Liver (tissue), 3 donors: ENCODE measurements around the gene STAB1.

Source experiments
- EGR1 ChIP-seq, 2 donors: IDR thresholded peaks; 2 replicates each; pipeline ENCODE4 v1.6.1; 2016 to 2018; ENCODE audit warnings: antibody characterized with exemption in 2 of 2, low read depth in 2 of 2
- GABPA ChIP-seq, 2 donors: IDR thresholded peaks in 1 of 2; conservative IDR thresholded peaks in 1 of 2; 2 replicates each; pipeline ENCODE4 v1.6.1; 2016; ENCODE audit warnings: antibody characterized with exemption in 2 of 2, mild to moderate bottlenecking in 1 of 2, moderate library complexity in 1 of 2
- JUND ChIP-seq, 2 donors: IDR thresholded peaks; 2 replicates each; pipeline ENCODE4 v1.6.1; 2016; ENCODE audit warnings: antibody characterized with exemption in 2 of 2
- NR2F2 ChIP-seq: IDR thresholded peaks from 2 replicates; pipeline ENCODE4 v1.6.1; 2016; ENCODE audit warnings: antibody characterized with exemption
- RAD21 ChIP-seq, 2 donors: IDR thresholded peaks; 2 replicates each; pipeline ENCODE4 v1.6.1; 2016; ENCODE audit warnings: antibody characterized with exemption in 2 of 2, mild to moderate bottlenecking in 2 of 2
- RXRA ChIP-seq, 2 donors: IDR thresholded peaks; 2 replicates each; pipeline ENCODE4 v1.6.1; 2017 to 2018; ENCODE audit warnings: antibody characterized with exemption in 2 of 2, mild to moderate bottlenecking in 1 of 2
- SP1 ChIP-seq: IDR thresholded peaks from 2 replicates; pipeline ENCODE4 v1.6.1; 2018; ENCODE audit warnings: antibody characterized with exemption, mild to moderate bottlenecking
- TAF1 ChIP-seq: conservative IDR thresholded peaks from 2 replicates; pipeline ENCODE4 v1.6.1; 2016; ENCODE audit warnings: antibody characterized with exemption, mild to moderate bottlenecking
- YY1 ChIP-seq: IDR thresholded peaks from 2 replicates; pipeline ENCODE4 v1.6.1; 2016; ENCODE audit warnings: antibody characterized with exemption, mild to moderate bottlenecking
- TF ChIP-seq, protein P1 (sequence below): fragments of 150-350 bp; IDR thresholded peaks from 2 replicates; pipeline ENCODE4 v1.5.1; 2017; ENCODE audit warnings: improper control_type of control experiment, low read depth, low read length; ENCODE audit not compliant: missing input control
- TF ChIP-seq, protein P2 (sequence below): IDR thresholded peaks from 2 replicates; pipeline ENCODE4 v1.6.1; 2016; ENCODE audit warnings: antibody characterized with exemption
- TF ChIP-seq, protein P3 (sequence below): IDR thresholded peaks from 2 replicates; pipeline ENCODE4 v1.6.1; 2016; ENCODE audit warnings: antibody characterized with exemption, mild to moderate bottlenecking
- TF ChIP-seq, protein P4 (sequence below): IDR thresholded peaks from 2 replicates; pipeline ENCODE4 v1.6.1; 2016; ENCODE audit warnings: antibody characterized with exemption
- TF ChIP-seq, protein P5 (sequence below): IDR thresholded peaks from 2 replicates; pipeline ENCODE4 v1.6.1; 2016; ENCODE audit warnings: antibody characterized with exemption
- donor health status: healthy.
- donor health status: healthy.

DNA sequence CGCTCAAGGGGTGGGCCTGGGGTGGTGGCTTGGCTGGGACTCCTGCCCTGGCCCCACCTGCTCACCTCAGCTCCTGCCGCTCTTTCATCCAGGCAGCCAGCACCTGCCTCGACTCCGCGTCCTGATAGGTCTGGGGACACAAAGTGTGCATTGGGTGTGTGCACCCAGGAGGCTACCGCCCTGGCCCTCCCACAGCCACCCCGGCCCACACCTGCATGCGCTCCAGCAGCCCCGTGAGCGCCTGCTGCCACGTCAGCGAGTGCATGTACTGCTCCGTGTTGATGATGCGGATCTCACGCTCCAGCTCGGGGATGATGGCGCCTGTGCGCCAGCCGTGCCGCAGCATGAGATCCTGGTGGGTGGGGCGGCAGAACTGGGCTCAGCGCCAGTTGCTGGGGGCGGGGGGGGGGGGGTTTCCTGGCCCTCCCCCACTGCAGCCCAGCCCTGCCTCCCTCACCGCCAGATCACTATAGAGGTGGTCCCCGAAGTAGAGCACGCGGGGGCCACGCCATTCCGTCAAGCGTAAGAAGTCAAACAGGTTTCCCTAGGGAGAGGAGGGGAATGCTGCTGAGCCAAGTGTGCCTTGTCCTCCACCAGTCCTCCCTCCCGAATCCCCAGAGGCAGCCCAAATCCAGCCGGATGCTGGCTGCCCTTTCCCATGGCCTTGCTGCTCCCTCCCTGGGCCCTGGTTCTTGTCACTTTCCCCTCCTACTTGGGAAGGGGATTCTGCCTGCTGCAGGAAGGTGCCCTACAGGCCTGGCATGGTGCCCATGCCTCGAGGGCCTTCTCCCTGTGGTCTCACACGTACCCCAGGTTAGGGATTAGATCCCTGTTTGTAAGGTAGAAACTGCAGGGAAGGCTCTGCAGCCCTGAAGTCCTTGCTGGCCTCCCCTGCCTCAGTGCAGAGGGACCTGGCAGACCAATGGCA, 29.9 kb downstream of the STAB1 start:
- TF ChIP-seq, protein P1, sequence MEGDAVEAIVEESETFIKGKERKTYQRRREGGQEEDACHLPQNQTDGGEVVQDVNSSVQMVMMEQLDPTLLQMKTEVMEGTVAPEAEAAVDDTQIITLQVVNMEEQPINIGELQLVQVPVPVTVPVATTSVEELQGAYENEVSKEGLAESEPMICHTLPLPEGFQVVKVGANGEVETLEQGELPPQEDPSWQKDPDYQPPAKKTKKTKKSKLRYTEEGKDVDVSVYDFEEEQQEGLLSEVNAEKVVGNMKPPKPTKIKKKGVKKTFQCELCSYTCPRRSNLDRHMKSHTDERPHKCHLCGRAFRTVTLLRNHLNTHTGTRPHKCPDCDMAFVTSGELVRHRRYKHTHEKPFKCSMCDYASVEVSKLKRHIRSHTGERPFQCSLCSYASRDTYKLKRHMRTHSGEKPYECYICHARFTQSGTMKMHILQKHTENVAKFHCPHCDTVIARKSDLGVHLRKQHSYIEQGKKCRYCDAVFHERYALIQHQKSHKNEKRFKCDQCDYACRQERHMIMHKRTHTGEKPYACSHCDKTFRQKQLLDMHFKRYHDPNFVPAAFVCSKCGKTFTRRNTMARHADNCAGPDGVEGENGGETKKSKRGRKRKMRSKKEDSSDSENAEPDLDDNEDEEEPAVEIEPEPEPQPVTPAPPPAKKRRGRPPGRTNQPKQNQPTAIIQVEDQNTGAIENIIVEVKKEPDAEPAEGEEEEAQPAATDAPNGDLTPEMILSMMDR: no peak
- TF ChIP-seq YY1 (no peak), TAF1 (no peak), RXRA (IDR thresholded peaks at IDR 0.05) (no peak), SP1 (no peak), NR2F2 (peak; percentile 89), RAD21 (IDR thresholded peaks at IDR 0.05) (no peak), JUND (IDR thresholded peaks at IDR 0.05) (no peak), EGR1 (IDR thresholded peaks at IDR 0.05; ENCODE audit: low read depth in 2 of 2) (no peak), GABPA (IDR thresholded peaks at IDR 0.05 in 1 of 2, conservative IDR thresholded peaks at IDR 0.05 in 1 of 2) (no peak)
- TF ChIP-seq, protein P2, sequence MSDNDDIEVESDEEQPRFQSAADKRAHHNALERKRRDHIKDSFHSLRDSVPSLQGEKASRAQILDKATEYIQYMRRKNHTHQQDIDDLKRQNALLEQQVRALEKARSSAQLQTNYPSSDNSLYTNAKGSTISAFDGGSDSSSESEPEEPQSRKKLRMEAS: no peak
- TF ChIP-seq, protein P3, sequence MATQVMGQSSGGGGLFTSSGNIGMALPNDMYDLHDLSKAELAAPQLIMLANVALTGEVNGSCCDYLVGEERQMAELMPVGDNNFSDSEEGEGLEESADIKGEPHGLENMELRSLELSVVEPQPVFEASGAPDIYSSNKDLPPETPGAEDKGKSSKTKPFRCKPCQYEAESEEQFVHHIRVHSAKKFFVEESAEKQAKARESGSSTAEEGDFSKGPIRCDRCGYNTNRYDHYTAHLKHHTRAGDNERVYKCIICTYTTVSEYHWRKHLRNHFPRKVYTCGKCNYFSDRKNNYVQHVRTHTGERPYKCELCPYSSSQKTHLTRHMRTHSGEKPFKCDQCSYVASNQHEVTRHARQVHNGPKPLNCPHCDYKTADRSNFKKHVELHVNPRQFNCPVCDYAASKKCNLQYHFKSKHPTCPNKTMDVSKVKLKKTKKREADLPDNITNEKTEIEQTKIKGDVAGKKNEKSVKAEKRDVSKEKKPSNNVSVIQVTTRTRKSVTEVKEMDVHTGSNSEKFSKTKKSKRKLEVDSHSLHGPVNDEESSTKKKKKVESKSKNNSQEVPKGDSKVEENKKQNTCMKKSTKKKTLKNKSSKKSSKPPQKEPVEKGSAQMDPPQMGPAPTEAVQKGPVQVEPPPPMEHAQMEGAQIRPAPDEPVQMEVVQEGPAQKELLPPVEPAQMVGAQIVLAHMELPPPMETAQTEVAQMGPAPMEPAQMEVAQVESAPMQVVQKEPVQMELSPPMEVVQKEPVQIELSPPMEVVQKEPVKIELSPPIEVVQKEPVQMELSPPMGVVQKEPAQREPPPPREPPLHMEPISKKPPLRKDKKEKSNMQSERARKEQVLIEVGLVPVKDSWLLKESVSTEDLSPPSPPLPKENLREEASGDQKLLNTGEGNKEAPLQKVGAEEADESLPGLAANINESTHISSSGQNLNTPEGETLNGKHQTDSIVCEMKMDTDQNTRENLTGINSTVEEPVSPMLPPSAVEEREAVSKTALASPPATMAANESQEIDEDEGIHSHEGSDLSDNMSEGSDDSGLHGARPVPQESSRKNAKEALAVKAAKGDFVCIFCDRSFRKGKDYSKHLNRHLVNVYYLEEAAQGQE: no peak
- TF ChIP-seq, protein P4, sequence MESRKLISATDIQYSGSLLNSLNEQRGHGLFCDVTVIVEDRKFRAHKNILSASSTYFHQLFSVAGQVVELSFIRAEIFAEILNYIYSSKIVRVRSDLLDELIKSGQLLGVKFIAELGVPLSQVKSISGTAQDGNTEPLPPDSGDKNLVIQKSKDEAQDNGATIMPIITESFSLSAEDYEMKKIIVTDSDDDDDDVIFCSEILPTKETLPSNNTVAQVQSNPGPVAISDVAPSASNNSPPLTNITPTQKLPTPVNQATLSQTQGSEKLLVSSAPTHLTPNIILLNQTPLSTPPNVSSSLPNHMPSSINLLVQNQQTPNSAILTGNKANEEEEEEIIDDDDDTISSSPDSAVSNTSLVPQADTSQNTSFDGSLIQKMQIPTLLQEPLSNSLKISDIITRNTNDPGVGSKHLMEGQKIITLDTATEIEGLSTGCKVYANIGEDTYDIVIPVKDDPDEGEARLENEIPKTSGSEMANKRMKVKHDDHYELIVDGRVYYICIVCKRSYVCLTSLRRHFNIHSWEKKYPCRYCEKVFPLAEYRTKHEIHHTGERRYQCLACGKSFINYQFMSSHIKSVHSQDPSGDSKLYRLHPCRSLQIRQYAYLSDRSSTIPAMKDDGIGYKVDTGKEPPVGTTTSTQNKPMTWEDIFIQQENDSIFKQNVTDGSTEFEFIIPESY: no peak
- TF ChIP-seq, protein P5, sequence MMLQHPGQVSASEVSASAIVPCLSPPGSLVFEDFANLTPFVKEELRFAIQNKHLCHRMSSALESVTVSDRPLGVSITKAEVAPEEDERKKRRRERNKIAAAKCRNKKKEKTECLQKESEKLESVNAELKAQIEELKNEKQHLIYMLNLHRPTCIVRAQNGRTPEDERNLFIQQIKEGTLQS: no peak
